ENCODE data around the gene CYTH1.

CYTH1 gene

DNA sequence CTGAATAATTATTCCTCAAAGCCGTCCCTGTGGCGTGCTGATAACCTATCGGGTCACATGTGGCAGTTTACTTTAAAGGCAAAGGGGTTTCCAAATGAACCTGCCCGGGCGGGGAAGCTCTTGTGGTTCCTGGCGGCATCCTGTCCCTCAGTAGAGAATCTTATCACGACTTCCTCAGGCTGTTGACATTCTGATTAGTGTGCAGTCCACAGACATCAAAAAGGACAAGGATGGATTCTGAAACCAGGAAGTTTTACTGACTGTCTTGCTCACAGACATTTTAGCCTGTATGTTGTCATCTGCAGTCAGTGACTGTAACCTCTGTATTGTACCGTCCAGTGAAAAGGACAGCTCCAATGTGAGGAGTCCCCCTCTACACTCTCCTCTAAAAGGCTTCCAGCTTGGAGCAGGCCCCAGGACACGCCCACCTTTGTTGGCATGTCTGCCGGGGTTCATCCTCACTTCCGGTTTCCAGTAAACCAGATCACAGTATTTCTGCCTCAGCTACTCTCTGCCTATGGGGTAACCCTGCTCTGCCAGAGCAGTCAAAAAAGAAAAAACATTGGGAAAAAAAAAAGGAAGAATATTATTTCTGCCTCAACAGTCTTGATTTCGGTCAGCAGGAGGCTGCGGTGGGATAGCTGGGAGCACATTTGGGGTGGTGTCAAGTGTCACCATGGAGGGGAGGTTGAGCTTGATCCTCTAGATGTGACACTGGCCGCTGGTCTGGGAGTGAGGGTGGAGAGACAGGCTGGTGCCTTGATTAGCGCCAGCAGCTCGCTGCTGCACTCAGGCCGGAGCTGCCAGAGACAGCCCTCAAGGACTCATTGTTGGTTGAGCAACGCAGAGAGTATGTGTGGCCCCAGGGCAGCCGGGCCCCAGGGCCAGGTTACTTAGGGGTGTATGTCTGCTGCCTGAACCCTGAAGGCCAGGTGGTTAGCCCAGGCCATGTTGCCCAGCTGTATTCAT lies 115.8 kb downstream of the CYTH1 start:
- DNase-seq: no peak

DNA sequence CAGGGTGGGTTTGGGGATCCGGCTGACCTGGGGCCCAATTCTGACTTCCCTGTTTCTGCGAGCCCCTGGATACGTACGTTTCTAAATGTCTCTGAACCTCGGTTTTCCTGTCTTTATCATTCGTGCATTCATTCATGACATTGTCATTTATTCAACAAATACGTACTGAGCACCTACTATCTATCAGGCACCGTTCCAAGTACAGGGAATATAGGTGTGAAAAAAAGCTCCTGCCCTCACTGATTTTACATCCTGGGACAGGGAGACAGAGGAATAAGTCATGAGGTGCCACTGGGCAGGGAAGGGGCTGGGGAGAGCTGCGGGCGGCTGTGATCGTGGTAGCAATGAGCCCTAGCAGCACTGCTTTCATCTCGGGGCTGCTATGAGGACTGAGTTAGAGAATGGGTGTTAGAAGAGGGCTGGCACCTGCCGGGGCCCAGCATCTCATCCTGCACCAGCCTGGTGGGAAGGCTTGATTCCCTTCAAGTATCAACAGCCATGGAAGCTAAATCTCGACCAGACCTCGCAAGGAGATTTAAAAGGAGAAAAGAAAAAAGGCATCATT lies 116.6 kb downstream of the CYTH1 start:
- no peak for DNase-seq

DNA sequence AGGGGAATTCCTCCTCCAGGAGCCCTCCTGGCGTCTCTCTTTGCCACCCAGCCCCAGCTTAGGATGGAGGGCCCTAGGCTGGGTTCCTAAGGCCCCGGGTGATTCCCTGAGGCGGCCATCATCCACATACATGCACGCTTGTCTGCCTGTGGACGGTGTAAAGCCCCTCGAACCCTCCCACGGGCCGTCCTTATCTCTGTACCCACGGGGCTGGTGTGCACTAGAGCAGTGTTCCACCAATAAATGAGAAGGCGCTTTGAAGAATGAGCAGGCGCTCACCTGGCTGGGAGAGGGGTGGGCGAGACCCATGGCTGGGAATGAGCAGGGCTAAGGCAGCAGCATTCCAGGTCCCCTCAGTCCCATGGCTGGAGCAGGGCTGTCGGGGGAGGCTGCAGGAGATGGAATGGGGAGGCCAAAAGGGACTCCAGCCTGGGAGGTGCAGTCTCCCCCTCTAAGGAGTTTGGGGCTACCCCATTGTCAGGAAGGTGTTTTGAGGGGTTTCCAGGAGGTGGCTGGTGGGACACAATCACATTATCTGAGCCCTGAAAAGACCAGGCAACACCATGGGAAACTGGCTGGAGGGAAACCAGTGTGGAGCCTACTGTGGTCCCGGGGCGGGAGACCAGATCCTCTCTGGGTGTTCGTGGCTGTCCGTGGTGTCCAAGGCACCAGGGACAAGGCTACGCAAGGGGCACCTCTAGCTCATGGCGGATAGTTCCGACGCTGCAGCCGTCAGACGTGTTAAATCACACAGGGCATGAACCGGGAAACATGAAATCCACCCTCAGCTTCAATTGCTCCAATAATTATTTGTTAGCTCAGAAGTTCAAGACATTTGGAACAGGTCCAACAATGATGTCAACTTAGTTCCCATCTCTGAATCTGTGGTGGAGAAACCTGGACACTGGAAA lies 117.3 kb downstream of the CYTH1 start:
- no peak for DNase-seq

DNA sequence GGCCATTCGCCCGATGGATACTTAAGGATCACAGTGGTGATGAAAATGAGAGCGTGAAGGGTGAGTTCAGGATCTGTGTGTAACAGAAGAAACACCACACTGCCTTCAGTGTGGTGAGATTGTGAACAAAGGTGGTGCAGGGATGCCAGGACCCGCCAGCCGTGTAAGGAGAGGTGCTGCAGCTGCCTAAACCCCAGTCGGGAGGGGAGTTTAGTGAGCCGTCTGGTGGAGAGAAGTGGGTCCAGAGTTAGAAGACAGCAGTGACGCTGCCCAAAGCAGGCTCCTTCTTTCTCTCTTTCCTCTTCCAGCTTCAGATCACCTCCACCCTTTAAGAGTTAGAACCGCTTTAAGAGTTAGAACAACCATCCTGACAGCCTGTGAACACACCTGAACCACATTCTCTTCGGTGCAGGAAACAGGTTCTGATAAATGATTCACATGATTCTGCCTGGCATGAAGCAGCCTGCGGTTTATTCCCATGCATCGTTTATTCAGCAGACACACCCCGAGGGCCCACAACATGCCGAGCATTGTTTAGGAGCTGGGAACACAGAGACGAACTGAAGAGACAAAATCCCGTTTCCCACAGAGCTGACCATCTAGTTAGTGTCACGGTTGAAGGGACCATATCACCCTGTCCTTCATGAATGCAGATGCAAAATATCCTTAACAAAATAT lies 120.8 kb downstream of the CYTH1 start:
- peak; percentile 21 to 57 for DNase-seq

DNA sequence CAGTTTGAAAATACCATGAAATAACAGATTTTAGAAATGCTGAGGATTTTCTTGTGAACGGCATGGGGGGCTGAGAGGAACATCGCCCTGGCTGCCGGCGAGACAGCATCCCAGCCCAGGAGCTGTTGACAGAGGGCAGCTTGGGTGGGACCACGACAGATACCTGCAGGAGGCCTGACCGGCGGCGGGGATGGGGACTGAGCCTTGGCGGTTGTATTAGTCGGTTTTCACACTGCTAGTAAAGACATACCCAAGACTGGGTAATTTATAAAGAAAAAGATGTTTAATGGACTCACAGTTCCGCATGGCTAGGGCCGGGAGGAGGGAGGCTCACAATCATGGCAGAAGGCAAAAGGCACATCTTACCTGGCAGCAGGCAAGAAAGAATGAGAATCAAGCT lies 122.5 kb downstream of the CYTH1 start:
- DNase-seq: no peak

DNA sequence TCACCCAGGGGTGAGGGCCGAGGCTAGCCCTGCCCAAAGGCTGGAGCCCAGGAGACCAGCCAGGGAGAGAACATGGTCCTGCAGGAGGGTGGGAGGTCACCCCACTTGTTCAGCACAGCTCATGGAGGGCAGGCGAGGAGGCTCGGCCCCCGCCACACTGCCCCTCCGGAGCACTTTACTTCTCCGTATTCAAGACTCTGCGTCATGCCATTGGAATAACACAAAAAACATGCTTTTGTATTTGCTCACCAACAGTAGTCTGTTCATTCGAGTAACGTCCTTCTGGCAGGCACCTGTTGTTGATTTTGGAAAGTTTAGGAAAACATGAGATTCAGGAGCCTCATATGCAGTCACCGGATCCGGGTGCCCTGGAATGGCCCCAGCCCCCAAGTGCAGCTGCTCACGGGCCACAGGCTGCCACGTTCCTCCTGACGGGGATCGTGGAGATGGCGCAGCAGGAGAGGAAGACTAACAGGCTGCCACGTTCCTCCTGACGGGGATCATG lies 123.7 kb downstream of the CYTH1 start:
- no peak for DNase-seq

DNA sequence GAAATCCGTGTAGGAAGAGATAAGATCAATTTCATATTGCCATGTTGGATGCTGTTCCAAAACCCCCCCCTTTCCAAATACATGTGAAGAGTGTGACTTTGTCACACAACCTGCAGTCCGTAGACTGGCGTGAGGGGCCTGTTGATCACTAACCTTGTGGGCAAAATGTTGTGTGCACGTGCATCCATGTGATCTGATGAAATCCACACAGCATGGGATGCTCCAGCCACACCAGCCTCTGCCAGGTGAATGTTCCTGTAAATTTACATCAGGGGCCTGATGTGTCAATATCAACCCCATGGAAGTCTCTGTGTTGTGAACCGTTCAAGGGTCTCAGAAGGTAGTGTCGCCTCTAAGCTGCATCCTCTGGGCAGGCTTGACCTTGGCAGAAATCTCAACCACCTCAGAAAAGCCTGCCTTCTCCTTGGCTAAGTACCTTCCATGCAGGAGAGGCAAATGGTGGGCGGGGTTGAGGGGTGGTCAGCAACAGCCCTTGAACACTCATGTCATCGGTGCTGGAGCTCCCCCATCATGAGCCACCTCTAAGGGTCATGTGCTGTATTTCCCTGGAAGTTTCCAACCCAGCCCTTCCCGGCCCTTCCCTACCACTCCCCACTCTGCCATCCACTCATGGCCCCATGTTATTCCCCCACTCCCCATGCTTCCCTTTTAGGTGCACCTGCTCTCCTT lies 126.7 kb downstream of the CYTH1 start:
- DNase-seq: no peak

DNA sequence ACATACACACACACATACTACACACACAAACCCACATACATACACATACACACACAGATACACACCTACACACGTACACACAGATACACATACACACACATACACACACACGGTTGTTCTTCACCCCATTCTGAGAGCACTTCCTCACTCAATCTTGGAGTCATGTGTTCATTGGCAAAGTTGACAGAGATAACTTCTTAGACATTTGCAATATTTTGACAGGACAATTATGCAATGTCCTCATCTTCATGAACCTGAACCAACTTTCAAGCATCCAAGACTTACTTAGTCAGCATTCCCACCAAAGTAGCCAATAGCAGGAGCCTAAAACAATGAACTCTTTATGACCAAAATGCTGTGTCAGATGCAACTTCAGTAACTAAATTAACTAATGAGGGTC lies 127.7 kb downstream of the CYTH1 start:
- no peak for DNase-seq

DNA sequence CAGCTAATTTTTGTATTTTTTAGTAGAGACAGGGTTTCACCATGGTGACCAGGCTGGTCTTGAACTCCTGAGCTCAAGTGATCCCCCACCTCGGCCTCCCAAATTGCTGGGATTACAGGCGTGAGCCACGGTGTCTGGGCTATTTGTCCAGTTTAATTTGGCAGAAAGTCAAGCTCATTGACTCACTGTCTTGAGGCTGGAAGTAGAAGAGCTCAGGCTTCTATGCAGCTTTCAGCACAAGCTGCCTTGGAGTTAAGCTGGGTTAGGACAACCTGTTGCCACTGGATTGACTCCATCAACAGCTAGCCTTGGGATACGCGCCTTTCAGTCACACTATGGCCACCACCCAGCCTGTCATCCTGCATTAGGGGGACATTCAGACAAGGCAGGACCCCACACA lies 128.7 kb downstream of the CYTH1 start:
- no peak for DNase-seq

DNA sequence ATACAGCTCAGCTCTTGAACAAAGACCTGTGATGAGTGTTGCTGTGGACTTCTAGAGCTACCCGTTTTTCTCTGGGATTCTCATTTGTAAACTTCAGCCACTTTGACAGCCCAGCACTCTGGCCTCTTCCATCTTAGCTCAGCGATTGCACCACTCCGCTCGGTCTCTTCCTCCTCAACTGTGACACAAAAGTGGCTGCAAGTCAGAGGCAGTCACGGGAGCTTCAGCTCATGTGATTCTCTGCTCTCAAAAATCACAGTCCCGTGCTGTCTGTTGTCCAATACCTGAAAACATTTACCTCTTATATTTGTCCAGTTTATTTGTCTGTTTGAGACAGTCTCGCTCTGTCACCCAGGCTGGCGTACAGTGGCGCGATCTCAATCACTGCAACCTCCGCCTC lies 129.2 kb downstream of the CYTH1 start:
- DNase-seq: no peak

DNA sequence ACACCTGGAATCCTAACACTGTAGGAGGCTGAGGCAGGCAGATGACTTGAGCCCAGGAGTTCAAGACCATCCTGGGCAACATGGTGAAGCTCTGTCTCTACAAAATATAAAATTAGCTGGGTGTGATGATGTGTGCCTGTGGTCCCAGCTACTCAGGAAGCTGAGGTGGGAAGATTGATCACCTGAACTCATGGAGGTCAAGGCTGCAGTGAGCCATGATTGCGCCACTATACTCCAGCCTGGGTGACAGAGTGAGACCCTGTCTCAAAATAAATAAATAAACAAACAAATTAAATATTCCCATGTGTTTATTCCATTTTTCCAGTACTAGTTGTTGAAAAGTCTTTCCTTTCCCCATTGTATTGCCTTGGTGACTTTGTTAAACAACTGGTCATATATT lies 130.0 kb downstream of the CYTH1 start:
- no peak for DNase-seq

DNA sequence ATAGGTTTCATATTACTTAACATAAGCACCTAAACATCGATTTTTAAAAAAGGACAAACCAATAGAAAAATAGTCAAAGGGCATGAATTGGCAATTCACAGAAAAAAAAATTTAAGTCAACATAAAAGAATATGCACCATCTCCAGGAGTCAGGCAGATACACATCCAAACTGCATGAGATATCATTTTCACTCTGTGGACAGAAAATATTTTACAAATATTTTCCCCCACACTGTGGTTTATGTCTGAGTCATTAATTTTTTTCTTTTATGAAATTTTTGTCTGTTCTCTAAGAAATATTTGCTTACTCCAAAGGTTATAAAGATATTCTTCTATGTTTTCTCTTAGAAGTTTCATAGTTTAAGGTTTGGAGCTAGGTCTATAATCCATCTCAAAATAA lies 130.5 kb downstream of the CYTH1 start:
- DNase-seq: no peak

DNA sequence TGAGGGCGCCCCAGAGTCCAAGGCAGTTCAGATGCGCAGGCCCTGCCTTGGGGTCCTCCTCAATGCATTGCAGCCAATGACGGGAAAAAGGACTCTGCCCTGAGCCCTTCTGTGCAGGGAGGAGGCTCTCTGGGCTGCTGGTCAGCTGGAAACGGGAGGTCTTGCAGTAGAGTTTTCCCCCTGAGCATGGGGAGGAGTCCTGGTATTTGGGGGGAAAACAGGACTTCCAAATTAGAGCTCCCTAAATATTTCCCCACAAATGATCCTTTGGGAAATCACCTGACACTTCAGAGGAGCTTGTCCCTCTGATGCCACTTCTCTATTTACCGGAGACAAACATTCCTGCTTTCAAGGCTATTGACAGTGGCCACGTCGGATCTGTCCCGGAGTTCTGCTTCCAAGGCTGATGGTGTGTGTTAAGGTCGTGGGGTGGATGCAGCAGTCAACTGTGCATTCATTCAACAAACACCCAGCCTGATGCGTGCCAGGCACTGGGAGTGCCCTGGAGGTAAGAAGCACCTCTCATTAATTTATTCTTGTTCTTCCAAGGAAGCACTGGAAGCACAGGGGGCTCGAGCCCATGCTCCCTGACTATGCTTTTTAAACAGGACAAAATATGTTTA lies 131.9 kb downstream of the CYTH1 start:
- DNase-seq: no peak

DNA sequence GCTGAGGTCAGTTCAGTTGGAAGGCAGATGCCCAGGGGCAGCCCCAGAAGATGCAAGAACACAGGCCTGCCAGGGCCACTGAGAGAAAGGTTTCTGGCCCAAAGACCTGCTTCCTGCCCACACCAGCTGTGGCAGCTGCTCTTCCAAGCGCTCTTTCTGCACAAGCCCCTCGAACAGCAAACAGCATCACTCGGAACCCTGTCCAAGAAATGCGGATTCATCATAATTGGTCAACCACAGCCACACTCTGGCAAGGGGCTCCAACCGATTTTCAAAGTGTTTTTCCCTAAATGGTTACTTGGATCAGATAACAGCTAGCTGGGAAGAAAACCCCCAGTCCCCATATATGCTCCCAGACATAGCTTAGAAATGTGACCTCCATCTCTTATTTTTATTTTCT lies 133.8 kb downstream of the CYTH1 start:
- DNase-seq: no peak

DNA sequence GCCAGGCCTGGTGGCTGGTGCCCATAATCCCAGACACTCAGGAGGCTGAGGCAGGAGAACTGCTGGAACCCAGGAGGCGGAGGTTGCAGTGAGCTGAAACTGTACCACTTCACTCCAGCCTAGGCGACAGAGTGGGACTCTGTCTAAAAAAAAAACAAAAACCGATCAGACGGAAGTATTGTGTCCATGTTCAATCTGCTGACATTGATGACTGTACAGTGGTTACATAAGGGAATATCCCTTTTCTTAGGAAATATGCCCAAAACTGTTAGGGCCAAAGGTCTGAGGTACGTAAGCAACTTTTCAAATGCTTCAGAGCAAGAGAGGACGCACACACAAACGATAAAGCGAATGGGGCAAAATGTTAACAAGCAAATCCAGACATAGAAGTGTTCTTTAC lies 135.0 kb downstream of the CYTH1 start:
- no peak for DNase-seq

DNA sequence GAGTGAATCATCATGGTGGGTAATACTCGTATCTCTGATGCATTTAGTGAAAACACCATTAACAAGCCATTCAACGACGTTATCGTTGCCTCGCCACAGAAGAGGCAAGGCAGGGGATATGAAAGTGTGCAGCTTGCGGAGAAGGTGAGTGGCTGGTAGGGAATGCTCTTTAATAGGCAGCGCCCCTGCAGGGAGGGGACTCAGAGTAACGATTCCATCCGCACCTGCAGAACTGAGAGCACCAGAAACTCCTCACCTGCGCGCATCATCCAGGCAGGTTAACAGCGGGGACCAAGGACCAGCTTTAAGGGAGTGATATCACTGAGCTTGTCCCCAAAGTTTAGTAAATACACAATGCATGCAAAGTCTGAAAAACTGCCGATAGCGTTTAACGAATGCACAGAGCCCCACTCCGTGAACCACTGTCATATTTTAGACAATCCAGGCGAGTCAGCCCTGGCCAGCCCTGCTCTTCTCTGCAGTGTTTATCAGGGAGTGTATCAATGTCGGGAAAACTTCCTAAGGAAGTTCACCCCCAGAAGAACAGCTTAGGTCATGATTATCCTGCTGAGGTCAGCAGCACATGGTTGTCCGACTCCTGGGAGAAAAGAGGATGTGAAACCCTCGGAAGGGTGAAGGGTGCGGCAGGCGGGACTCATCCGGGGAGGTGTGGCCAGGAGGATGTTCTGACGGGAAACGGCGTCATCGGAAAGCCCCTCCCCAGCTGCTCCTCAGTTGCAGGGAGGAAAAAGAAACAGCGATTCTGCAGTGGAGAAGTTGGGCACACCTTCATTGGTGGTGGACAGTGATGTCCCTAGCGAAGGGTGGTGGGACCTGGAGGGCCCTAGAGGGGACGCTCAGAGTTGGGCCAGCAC lies 136.4 kb downstream of the CYTH1 start:
- no peak for DNase-seq

DNA sequence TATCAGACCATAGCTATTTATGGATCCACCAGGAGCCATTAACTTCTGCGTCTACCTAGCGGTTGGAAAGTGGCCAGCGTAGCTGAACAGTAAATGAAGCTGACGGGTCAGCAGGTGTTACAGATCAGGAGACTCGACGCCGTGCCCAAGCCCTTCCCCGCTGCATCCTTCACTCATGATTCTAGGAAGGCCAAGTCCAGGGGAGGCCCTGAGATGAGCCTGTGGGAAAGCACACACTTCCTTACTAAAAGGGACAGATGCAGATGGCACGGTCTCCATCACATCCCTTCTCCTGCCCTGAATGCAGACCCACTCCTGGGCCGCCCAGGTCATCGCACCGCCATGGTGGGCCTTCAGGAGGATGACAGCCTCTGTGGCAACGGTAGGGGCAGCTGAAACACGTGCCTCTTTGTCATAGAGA lies 137.1 kb downstream of the CYTH1 start:
- DNase-seq: no peak

DNA sequence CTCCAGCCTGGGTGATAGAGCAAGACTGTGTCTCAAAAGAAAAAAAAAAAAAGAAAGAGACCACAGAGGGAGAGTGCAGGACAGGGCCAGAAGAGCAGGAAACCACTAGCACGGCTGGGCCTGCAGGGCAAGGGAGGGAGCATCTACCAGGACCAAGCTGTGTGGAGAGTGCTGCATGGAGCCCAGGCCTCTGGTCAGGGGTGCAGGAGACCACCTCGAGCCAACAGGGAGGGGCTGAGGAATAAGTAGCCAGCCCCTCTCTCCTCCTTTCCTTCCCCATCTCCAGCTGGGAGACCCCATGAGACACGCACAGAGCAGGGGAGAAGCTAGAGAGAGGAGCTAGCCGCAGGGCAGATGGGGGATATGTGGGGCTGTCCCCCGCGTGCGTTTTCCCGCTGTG lies 137.8 kb downstream of the CYTH1 start:
- DNase-seq: no peak

DNA sequence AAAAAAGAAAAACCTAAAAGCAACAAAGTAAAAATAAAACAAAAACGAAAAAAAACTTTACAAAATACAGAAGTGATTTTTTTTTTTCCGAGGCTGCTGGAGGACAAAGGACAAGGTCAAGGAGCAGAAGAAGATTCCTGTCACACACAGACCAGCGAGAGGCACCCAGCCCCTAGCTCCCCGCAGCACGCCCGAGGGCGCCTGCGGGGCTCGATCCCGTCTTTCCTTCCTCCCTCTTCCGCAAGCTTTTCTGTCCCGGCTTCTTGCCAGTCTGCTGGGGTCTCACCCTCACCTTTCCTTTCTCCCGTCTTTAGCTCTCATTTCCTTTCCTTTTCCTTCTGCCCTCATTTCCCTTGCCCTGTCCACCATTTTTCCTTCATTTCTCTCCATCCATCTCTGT lies 138.7 kb downstream of the CYTH1 start:
- DNase-seq: no peak

DNA sequence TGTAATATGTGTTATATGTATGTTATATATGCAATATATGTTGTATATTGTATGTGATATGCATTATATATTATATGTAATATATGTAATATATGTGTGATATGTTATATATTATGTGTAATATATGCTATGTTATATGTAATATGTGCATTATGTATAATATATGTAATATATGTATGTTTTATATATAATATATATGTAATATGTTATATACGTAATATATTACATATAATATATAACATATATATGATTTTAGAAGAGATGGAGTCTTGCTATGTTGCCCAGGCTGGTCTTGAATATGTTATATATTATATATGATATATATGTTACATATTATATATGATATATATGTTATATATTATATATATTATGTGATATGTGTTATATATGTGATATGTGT lies 139.4 kb downstream of the CYTH1 start:
- no peak for DNase-seq

DNA sequence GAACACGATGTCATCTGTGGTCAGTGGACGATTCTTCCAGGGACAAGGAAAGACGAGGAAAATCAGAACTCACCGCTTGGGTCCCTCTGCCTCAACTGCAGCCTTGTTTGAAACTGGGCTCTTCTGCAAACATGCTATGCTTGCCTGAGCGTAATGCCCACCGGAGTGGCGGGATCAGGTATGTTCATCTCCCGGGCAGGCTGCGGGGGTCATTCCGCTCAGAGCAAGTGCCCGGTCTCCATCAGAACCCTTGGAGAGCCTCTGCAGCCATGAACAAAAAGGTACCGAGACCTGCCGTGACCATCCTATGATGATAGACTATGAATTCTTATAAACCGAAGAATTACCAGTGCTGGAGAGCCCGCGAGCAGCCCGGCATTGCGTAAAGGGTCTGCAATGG lies 140.4 kb downstream of the CYTH1 start:
- DNase-seq: no peak
